Esophagus squamous epithelium (tissue), 5 donors: ENCODE results near the gene STAT3. TPM values are rescaled to one million over a fixed set of nuclear protein-coding genes. Genes with fewer than 3 reads are reported as not detected.
"Not testable (repeated sequence)": the region's sequence is repeated elsewhere in the genome, so short reads cannot be mapped to it uniquely, and the experiment has no call there.

Experiments
- DNase-seq: peaks from one replicate; lab custom pipeline; 2025; lab: John Stamatoyannopoulos, UW
- H3K27ac ChIP-seq, 4 donors: fragments of 200-600 bp; sonication (generic); one replicate each; pipeline ENCODE4 v1.5.1; 2016 to 2019; ENCODE audit warnings: mild to moderate bottlenecking in 1 of 4
- H3K27me3 ChIP-seq, 4 donors: fragments of 200-600 bp; sonication (generic); 1 replicate in 3 of 4; 2 replicates in 1 of 4; pipeline versions ENCODE4 v1.5.1 to v1.6.0; 2017 to 2021; ENCODE audit warnings: antibody characterized with exemption in 1 of 4
- H3K36me3 ChIP-seq, 3 donors: fragments of 200-600 bp; sonication (generic); one replicate each; pipeline ENCODE4 v1.5.1; 2016 to 2019
- H3K4me1 ChIP-seq, 3 donors: fragments of 200-600 bp; sonication (generic); one replicate each; pipeline ENCODE4 v1.5.1; 2017 to 2019
- H3K4me3 ChIP-seq, 4 donors: fragments of 200-600 bp; sonication (generic); 1 replicate in 3 of 4; 2 replicates in 1 of 4; pipeline ENCODE4 v1.5.1; 2016 to 2019; ENCODE audit warnings: mild to moderate bottlenecking in 2 of 4, moderate library complexity in 1 of 4
- H3K9me3 ChIP-seq, 3 donors: fragments of 200-600 bp; sonication (generic); one replicate each; pipeline ENCODE4 v1.5.1; 2016 to 2019
- CTCF ChIP-seq, 6 experiments: fragments of 450-650 bp in 4 of 6; fragments of 200-600 bp in 2 of 6; sonication (generic) in 2 of 6; IDR thresholded peaks; one replicate each; pipeline ENCODE4 v1.5.1; 2016 to 2019; ENCODE audit warnings: antibody characterized with exemption in 6 of 6, mild to moderate bottlenecking in 4 of 6, moderate library complexity in 4 of 6
- POLR2A ChIP-seq, 4 donors: fragments of 450-650 bp; IDR thresholded peaks; one replicate each; pipeline ENCODE4 v1.6.1; 2017; ENCODE audit warnings: antibody characterized with exemption in 4 of 4, mild to moderate bottlenecking in 4 of 4, moderate library complexity in 3 of 4
- WGBS, 2 donors: methylation state at CpG; one replicate each; pipeline ENCODE4 v1.1.5; 2018; 5-methylcytosine and 5-hydroxymethylcytosine counted together
- intact Hi-C: fragments of 100-400 bp; cut with DNase I; formaldehyde crosslinking; loops from one replicate; pipeline ENCODE4 v1.15.0; 2022
- total RNA-seq, 4 donors: library from RNA; depleted of rRNA; stranded (reverse); fragments of >200 nt; gene quantifications; one replicate each; pipeline ENCODE4 v1.1.0, GENCODE V29; 2016
- donor health status: DM: yes; HTN: yes; CAD: no.

STAT3 gene
- total RNA-seq, 4 donors from 2014 or later: 137 to 229 (median 176) TPM

- H3K27me3 ChIP-seq: no peaks in the 10 kb centered on the region
- intact Hi-C loops: no loop called here
- H3K36me3 ChIP-seq: peaks cover 0 to 19% (median 0%) of the 10 kb centered on the region in 3 donors
- TF ChIP-seq CTCF (IDR thresholded peaks at IDR 0.05) (no peak), POLR2A (IDR thresholded peaks at IDR 0.05) (no peak)
- peak overlapping the region; percentile 63 to 87 (median 82) for H3K27ac ChIP-seq
- H3K4me3 ChIP-seq: peak overlapping the region in 3 of 4 donors; percentile 29 to 56 (median 29)
- H3K4me1 ChIP-seq: peaks cover 17 to 88% (median 48%) of the 10 kb centered on the region in 3 donors
- WGBS, 2 donors: 31 to 39% methylated on average over 7 to 10 of the region's 10 CpGs
- no peaks in the 10 kb centered on the region for H3K9me3 ChIP-seq
- no peak for DNase-seq
These were observed 9.8 kb downstream of the STAT3 start for GRCh38 chr17:42378359-42378958.

- TF ChIP-seq POLR2A (IDR thresholded peaks at IDR 0.05): no peak
- TF ChIP-seq CTCF (IDR thresholded peaks at IDR 0.05): no peak
- intact Hi-C loops: no loop called here
- no peak overlapping the region for H3K4me3 ChIP-seq
- WGBS, 2 donors: 77 to 83% methylated on average over 1 of the region's 1 CpG
- H3K36me3 ChIP-seq: peaks cover 0 to 35% (median 0%) of the 10 kb centered on the region in 3 donors
- H3K27ac ChIP-seq: peak overlapping the region in 2 of 4 donors; percentile 12 to 13
- DNase-seq: no peak
- no peaks in the 10 kb centered on the region for H3K9me3 ChIP-seq
- H3K27me3 ChIP-seq: no peaks in the 10 kb centered on the region
- H3K4me1 ChIP-seq: peaks cover 8 to 49% (median 35%) of the 10 kb centered on the region in 3 donors
These were observed 14.3 kb downstream of the STAT3 start for GRCh38 chr17:42373896-42374295.

DNA sequence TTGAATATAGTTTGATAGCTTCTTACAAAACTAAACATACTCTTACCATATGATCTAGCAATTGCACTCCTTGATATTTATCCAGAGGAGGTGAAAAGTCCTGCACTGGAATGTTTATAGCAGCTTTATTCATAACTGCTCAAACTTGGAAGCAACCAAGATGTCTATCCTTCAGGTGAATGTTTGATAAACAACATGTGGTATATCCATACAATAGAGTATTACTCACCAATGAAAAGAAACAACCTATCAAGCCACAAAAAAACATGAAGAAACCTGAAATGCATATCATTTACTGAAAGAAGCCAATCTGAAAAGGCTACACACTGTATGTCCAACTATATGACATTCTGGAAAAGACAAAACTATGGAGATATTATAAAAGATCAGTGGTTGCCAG, 16.1 kb downstream of the STAT3 start:
- H3K4me1 ChIP-seq: peaks cover 3 to 49% (median 36%) of the 10 kb centered on the region in 3 donors
- H3K36me3 ChIP-seq: peaks cover 0 to 36% (median 0%) of the 10 kb centered on the region in 3 donors
- intact Hi-C loops: no loop called here
- no peak overlapping the region for H3K4me3 ChIP-seq
- TF ChIP-seq POLR2A (IDR thresholded peaks at IDR 0.05) (no peak), CTCF (IDR thresholded peaks at IDR 0.05) (no peak)
- H3K9me3 ChIP-seq: no peaks in the 10 kb centered on the region
- DNase-seq: no peak
- H3K27me3 ChIP-seq: no peaks in the 10 kb centered on the region
- no peak overlapping the region for H3K27ac ChIP-seq

DNA sequence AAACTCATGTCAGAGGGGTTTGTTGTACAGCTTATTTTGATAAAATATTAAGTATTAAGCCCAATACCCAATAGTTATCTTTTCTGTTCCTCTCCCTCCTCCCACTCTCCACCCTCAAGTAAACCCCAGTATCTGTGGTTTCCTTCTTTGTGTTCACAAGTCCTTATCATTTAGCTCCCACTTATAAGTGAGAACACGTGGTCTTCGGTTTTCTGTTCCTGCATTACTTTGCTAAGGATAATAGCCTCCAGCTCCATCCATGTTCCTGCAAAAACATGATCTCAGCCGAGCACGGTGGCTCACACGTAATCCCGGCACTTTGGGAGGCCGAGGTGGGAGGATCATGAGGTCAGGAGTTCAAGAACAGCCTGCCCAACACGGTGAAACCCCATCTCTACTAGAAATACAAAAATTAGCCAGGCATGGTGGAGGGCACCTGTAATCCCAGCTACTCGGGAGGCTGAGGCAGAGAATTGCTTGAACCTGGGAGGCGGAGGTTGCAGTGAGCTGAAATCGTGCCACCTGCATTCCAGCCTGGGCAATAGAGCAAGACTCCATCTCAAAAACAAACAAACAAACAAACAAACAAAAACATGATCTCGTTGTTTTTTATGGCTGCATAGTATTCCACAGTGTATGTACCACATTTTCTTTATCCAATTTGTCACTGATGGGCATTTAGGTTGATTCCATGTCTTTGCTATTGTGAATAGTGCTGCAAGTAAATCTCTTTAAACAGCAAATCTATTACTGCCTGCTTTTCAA, 19.3 kb downstream of the STAT3 start:
- H3K4me3 ChIP-seq, H3K27ac ChIP-seq, intact Hi-C loops, DNase-seq, H3K9me3 ChIP-seq, H3K27me3 ChIP-seq: not testable (repeated sequence)
- 70 to 79% methylated on average over 6 to 7 of the region's 12 CpGs for WGBS, 2 donors
- Histone ChIP-seq H3K36me3 (peaks cover 0 to 36% (median 0%) of the 10 kb centered on the region in 3 donors), H3K4me1 (peaks cover 9 to 58% (median 34%) of the 10 kb centered on the region in 3 donors)

DNA sequence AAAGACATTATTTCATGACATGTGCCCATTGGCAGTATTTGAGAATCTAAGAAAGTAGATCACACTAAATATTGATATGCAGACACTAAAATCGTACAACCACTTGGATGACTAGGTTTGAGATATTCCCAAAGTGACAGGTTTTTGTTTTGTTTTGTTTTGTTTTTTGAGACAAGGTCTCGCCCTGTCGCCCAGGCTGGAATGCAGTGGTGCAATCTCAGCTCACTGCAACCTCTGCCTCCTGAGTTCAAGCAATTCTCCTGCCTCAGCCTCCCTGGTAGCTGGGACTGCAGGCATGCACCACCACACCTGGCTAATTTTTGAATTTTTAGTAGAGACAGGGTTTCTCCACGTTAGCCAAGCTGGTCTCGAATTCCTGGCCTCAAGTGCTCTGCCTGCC, 19.9 kb downstream of the STAT3 start:
- intact Hi-C loops, H3K9me3 ChIP-seq, H3K27ac ChIP-seq, H3K27me3 ChIP-seq, DNase-seq, H3K4me3 ChIP-seq: not testable (repeated sequence)
- H3K4me1 ChIP-seq: peaks cover 8 to 62% (median 41%) of the 10 kb centered on the region in 3 donors
- WGBS, 2 donors: 73 to 74% methylated on average over 5 of the region's 5 CpGs
- peaks cover 0 to 35% (median 0%) of the 10 kb centered on the region in 3 donors for H3K36me3 ChIP-seq

DNA sequence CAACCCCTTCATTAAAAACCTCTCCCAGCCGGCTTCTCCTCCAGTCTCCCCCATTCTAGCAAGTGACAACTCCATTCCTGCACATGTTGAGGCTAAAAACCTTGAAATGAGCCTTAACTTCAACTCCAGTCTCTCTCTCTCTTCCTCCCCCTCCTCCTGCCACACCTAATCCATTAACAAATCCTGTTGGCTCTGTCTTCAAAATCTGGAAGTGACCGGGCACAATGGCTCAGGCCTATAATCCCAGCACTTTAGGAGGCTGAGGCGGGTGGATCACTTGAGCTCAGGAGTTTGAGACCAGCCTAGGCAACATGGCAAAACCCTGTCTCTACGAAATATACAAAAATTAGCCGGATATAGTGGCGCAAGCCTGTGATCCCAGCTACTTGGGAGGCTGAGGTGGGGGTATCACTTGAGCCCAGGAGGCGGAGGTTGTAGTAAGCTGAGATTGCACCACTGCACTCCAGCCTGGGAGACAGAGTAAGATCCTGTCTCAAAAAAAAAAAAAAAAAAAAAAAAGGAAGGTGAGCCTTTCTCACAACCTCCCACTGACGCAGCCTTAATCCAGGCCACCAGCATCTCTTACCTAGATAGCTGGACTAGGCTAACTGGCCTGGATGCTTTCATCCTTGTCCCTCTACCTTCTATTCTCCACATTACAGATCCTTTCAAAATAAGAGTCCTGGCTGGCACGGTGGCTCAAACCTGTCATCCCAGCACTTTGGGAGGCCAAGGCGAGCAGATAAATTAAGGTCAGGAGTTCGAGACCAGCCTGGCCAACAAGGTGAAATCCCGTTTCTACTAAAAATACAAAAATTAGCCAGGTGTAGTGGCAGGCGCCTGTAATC, 21.8 kb downstream of the STAT3 start:
- H3K4me3 ChIP-seq, intact Hi-C loops, H3K9me3 ChIP-seq, H3K27me3 ChIP-seq, H3K27ac ChIP-seq, DNase-seq: not testable (repeated sequence)
- 69 to 76% methylated on average over 12 of the region's 13 CpGs for WGBS, 2 donors
- Histone ChIP-seq H3K36me3 (peaks cover 0 to 18% (median 0%) of the 10 kb centered on the region in 3 donors), H3K4me1 (peaks cover 17 to 82% (median 60%) of the 10 kb centered on the region in 3 donors)
